DMS53 treated with DMSO at 0.1 percent for 48 hours (cell line): ENCODE data around the gene RNF220.
A peak's percentile ranks its signal among the peaks of the same experiment; 100 is the strongest.
"Not testable (repeated sequence)": the region's sequence is repeated elsewhere in the genome, so short reads cannot be mapped to it uniquely, and the experiment has no call there.

Source experiments
- DNase-seq: peaks from one replicate; lab custom pipeline; 2025; ENCODE audit not compliant: unreplicated experiment; lab: John Stamatoyannopoulos, UW

RNF220 gene

GRCh38 chr1:44648529-44649250 lies 243.6 kb downstream of the RNF220 start:
- DNase-seq, result no peak

DNA sequence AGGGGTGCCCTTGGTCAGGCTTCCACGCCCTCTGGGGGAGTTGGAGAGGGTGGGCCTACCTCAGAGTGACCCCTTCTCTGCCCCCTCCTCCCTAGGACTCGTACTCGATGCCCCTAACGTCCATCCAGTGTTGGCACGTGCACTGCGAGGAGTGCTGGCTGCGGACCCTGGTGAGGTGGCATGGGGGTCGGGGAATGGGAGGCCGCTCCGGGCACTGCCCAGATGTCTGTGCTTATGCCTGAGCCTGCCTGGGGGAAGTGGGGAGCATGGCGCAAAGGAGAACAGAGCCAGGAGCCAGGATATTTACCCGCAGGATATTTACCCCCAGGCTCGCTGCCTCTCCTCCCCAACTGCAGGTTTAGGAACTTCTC lies 244.7 kb downstream of the RNF220 start:
- DNase-seq, result no peak

GRCh38 chr1:44650159-44650831 lies 245.2 kb downstream of the RNF220 start:
- DNase-seq, result no peak

DNA sequence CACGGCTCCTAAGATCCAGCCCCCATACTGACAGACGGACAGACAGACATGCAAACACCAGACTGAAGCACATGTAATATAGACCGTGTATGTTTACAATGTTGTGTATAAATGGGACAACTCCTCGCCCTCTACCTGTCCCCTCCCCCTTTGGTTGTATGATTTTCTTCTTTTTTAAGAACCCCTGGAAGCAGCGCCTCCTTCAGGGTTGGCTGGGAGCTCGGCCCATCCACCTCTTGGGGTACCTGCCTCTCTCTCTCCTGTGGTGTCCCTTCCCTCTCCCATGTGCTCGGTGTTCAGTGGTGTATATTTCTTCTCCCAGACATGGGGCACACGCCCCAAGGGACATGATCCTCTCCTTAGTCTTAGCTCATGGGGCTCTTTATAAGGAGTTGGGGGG lies 246.0 kb downstream of the RNF220 start:
- DNase-seq, result no peak

DNA sequence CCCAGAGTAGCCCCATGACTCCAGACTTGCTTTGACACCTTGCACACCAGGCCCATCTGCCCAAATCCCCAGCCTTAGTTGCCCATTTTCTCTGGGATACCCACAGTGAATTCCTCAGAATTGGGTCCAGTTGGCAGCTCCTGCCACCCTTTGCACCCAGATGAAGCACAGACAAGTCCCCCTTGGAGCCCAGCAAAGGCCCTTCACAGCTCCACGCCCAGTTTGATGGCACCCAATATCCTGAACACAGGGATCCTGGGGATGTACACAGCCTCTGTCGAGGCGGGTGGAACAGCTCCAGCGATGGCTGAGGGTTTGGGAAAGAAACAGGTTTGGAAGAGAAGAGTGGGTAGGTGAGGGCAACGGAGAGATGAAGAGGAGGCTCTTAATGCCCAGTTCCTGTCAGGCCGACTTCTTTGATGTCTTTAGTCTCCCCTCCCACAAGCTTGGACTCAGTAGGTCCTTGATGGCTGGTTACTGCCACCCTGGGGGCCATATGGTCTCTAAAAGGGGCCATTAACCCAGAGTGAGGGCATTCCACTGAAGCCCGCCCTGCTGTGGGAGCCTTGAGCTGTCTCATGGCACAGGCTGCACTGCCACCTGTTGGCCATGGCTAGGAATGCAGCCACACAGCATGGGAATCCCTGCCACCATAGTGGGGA lies 247.5 kb downstream of the RNF220 start:
- DNase-seq, result peak; percentile 37

GRCh38 chr1:44653107-44653964 lies 248.3 kb downstream of the RNF220 start:
- DNase-seq, result no peak

- no peak for DNase-seq
Observed at GRCh38 chr1:44654621-44655187, 249.6 kb downstream of the RNF220 start.

DNA sequence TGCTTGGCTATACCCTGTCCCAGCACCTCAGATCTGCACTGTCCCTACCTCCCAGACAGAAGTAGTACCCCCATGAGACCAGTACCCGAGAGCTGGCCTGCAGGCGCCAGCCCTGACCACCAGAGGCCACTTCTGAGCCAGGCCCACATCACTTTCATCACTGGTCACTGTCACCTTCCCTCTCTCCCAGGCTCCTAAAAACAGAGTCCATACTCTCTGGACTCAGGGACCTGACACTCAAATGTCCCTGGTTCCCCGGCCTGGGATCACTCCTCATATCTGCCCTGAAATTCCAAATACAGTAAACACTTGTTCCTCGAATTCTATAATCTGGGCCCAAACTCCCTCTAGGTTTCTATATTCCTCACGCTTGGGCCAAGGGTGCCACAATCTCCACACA lies 250.6 kb downstream of the RNF220 start:
- no peak for DNase-seq

GRCh38 chr1:44659566-44659965 lies 254.5 kb downstream of the RNF220 start:
- no peak for DNase-seq

DNA sequence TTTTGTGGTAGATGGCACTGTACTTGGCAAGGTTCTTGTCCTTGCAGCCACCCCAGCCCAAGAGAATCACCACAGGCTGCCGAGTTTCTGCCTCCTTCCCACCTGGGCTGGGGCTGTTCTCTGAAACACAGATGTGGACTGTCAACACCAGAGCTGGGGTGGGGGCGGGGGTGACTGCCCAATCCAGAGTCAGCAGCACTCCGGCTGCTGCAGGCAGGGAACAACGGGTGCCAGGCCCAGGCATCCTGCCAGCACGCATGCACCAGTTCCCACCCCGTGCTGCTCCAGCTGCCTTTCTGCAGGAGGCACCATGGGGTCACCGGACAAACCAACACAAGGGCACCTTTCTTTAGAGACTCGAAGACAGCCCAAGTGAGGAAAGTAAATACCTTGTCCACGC lies 255.1 kb downstream of the RNF220 start:
- DNase-seq, result no peak

DNA sequence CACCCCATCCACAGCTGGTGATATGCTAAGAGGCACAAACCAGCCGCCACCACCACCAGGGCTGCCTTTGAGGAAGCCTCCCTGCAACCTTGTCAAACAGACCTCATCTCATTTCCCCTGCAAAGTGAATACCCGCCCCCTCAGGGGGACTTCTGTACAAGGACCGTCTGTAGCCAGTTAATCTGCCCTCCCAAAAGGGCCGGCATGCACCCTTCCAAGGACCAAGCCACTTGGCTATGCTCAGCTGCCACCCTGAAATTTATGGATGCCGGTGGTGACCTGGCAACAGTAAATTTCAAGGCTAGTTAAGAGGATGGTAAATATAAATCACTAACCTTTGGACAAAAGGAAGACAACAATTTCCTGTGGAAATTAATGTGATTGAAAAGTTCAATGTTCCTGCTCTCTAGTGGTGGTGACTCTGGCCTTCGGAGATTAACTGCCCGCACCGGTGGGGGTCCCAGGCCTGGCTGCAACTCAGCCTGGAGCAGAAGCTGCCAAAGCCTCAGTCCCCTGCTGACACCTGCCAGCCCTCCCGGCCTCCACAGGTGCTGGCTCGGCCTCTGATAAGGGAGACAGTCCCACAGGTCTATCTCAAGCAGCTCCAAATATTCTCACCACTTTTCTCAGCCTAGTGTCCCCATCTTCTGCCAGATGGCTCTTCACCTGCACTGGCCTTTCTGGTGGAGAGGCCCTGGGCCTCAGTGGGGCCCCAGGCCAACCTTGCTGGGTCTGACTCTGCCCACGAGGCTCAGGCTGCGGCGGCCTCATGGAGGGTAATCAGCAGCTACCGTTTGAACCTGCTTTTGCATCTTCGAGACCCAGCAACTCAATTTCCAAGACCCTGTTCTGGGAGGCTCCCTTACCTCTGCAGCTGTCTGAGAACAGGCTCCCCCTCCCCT lies 257.0 kb downstream of the RNF220 start:
- no peak for DNase-seq

GRCh38 chr1:44662683-44663030 lies 257.6 kb downstream of the RNF220 start:
- DNase-seq, result no peak

- DNase-seq, result no peak
Observed at GRCh38 chr1:44663417-44663816, 258.4 kb downstream of the RNF220 start.

DNA sequence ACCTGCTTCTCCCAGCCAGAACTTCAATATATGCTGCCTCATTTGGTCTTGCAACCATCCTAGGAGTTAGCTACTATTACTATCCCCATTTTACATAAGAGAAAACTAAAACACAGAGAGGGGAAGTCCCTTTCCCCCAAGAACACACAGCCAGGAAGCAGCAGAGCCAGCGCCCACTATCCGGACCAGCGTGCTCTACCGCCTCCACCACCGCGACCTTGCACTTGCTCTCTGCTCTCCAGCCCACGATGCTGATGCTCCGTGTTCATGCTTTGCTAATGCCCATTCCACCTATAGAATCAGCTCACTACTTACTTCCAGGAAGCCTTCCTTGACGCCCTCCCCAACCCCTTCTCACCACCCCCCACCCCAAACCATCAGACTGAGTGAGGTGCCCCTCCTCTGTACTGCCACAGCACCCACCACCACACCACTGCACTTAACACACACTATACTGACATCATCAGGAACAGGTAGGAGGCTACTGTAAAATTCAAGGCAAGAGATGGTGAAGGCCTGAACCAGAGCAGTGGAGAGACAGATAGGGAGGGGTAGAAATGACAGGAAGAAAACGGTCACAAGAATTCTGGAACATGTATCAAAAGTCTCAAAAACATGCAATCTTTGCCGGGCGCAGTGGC lies 259.8 kb downstream of the RNF220 start:
- DNase-seq, result no peak

DNA sequence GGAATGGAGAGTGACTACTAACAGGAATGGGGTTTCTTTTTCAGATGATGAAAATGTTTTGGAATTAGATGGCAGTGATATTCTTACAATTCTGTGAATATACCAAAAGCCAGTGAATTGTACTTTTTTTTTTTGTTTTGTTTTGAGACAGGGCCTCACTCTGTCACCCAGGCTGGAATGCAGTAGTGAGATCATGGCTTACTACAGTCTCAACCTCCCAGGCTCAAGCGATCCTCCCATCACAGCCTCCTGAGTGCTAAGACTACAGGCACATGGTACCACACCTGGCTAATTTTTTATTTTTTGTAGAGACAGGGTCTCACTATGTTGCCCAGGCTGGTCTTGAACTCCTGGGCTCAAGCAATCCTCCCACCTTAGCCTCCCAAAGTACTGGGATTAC lies 261.7 kb downstream of the RNF220 start:
- not testable (repeated sequence) for DNase-seq

DNA sequence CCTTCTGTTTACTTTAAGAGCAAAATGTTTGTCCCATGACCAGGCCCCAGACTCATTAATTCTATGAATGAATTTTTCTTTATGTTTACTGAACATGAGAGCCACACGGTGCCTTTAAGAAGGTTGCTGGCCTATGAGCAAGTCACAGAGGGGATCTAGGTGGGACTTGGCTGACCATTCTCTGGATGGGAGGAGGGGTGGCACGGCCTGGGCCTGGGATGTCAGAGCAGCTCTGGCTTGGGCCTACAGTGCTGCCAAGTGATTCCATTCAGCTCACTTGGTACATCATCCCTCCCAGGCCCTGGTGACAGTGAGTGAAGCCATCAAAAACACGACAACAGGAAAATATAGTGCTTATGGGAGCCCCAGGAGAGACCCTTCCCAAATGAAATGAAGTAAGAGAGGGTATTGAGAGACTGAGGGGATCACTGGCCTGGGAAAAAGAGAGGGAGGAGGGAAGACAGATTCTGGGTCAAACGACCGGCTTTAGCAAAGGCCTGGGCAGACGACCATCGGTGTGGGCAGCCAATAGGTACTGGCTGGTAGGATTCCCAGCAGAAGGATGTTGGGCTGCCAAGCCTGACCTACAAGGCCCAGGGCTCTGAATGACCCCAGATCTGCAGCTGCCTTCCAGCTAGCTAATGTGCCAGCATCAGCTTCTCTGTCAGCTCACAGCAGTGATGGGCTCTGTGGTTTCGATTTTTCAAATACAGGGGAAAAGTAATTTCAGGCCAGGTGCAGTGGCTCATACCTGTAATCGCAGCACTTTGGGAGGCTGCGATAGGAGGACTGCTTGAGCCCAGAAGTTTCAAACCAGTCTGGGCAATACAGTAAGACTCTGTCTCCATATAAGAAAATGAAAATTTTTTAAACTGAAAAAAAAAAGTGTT lies 265.9 kb downstream of the RNF220 start:
- no peak for DNase-seq

DNA sequence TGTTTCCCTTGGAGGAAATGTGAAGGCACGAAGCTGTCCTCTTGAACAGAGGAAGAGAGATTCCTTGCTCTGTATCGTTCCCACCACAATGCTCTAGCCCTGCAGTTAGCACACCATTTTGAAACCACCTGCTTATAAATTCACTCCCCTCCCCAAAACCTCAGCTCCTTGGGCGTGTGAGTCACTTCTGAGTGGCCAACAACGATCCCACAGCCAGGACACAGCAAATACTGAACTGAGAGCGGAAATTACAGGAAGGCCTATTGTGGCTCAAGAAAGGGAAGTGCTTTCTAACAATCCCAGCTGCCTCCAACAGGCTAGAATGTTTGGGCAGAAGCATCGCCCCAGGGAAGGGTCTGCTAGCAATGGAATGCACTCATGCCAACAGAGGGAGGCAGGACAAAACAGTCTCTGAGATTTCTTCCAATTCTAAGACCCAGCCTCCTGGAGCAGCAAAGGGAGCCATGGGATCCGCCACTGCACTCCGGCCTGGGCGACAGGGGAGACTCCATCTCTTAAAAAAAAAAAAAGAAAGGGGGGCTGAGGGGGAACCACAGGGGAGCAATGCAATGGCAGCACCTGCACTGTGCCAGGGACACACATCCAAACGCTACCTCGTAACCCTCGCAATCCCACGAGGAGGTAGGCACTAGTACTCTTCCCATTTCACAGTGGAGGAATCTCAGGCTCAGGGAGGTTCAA lies 267.4 kb downstream of the RNF220 start:
- no peak for DNase-seq
